Stimulated activated CD8-positive, alpha-beta memory T cell treated with anti-CD3 and anti-CD28 coated beads, Interleukin-7, amount 100 ng/mL, for 48 hours (primary cell): ENCODE measurements around the gene KLHL5.
"Not testable (repeated sequence)": the region's sequence is repeated elsewhere in the genome, so short reads cannot be mapped to it uniquely, and the experiment has no call there.

Experiments
- DNase-seq, 2 donors: peaks; one replicate each; pipeline ENCODE4 v3.0.0-alpha.2; 2020; ENCODE audit warnings: low read depth in 1 of 2; ENCODE audit errors: extremely low read depth in 1 of 2

Gene KLHL5

DNA sequence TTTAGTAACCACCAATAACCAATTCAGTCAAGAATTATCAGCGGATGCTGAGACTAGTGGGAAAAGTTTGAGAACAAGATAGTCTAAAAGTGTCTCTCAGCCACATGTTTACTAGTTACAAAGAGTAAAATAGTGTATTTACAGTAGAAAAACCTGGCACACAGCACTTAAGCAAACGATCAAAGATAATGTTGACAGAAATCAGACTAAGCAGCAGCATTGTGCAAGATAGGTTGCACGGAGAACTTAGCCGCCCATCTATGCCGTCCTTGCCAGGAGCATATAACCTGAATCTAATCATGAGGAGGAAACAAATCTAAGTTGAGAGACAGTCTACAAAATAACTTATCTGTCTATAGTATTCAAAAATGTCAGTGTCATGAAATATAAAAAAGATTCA lies 35.3 kb downstream of the KLHL5 start:
- no peak for DNase-seq

DNA sequence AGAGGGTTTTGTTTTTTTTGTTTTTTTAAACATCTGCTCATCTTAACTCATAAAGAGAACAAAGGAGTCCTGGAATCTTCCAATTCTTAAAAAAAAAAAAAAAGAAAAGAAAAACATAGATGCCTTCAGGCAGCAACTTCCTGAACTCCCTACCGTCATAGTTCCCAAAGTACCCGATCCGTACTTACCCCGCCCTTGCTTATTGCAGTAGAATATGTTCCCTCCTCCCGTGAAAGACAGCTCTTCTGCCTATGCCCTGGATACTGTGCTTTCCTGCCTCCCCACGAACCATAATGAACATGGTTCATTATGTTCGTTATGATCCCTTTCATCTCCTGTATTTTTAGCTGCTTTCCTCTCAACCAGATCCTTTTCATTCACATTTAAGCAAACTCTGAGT lies 40.3 kb downstream of the KLHL5 start:
- DNase-seq = no peak

DNA sequence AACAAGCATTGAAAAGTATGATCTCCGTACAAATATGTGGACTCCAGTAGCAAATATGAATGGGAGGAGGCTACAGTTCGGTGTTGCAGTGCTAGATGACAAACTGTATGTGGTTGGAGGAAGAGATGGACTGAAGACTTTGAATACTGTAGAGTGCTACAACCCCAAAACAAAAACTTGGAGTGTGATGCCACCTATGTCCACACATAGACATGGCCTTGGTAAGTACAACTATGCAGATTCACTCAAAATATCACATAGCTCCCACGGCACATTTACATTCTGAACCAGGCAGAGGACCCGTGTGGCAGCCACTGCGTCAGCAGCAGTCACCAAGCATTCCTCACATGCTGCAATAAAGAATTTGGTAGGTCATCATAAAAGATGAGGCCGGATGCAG lies 41.3 kb downstream of the KLHL5 start:
- no peak for DNase-seq

DNA sequence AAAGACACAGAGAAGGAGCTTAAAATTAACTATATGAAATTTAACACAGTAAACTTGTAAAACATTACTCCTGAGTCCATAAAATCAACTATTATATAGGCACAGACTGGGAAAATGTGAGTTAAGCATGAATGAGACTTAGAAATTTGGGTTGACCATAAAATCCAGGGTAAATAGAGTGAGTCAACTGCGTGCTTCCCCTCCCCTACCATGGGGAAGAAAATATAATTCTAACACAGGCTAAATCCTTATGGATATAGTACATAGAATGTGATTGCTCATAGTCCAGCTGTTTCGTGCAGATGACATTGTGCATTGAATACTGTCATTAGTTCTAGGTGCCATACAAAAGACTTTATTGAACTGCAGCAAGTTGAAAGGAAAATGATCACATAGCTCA lies 42.2 kb downstream of the KLHL5 start:
- DNase-seq = no peak

DNA sequence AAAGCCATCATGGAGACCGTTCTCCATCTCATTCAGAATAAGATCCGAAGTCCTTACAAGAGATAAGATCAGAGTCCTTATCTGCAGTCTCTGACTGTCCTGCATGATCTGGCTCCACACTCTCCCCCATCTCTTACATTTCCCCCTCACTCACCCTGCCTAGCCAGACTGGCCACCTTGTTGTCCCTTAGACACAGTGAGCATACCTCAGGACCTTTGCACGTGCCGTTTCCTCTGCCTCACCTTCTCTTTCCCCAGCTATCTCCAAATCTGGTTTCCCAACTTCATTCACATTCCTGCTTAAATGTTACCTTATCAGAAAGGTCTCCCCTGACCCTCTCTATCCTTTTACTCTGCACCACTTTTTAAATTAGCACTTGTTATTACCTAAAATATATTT lies 44.0 kb downstream of the KLHL5 start:
- DNase-seq = no peak

DNA sequence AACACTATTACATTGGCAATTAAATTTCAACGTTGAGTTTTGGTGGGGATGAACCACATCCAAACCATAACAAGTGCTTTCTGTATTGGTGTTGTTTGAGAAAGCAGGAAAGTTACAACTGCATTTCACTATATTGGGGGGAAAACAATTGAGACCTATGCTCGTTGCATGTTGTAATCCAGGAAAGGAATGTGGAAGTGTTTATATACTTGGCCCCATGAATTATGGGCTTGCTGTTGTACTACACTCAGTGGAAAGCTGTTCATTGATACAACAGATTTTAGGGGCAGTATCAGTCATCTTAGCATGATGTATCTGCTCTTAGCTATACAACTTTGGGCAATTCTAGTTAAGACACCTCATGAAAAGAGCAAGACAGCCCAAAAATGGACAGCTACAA lies 52.4 kb downstream of the KLHL5 start:
- no peak for DNase-seq

DNA sequence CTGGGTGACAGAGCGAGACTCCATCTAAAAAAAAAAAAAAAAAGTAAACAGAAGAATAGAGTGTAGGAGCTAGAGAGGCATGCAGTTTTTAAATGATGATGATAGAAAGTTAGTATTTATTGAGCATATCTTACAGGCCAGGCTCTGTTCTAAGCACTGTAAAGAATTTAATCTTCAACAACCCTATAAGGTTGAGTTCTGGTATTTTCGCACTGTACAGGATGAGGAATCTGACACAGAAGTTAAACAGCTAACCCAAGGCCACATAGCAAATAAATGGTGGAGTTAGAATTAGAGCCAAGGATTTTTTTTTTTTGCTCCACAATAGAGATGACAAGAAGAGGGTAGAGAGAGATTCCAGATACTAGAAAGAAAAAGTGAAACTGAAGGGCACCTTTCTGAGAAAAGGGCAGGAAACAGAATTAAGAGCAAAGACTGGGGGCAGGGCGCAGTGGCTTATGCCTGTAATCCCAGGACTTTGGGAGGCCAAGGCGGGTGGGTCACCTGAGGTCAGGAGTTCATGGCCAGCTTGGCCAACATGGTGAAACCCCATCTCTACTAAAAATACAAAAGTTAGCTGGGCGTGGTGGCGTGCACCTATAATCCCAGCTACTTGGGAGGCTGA lies 56.1 kb downstream of the KLHL5 start:
- no peak for DNase-seq

DNA sequence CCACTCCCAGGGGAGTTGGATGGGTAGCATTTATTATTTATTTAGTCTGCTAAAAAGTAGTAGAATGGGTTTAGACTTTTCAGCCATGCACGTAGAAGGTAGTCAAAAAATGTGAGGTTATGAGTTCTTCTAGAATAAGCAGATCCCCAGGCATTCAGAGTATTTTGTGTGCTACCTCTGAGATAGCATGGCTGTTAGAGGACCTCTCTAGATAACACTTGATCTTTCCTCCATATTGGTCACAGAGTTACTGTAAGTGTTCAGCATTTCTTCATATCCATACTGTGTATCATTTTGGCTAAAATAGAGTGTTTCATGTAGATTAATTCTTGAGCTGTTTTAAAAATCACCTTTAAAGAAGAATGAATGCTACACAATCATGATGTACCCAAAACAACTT lies 58.4 kb downstream of the KLHL5 start:
- DNase-seq = no peak

DNA sequence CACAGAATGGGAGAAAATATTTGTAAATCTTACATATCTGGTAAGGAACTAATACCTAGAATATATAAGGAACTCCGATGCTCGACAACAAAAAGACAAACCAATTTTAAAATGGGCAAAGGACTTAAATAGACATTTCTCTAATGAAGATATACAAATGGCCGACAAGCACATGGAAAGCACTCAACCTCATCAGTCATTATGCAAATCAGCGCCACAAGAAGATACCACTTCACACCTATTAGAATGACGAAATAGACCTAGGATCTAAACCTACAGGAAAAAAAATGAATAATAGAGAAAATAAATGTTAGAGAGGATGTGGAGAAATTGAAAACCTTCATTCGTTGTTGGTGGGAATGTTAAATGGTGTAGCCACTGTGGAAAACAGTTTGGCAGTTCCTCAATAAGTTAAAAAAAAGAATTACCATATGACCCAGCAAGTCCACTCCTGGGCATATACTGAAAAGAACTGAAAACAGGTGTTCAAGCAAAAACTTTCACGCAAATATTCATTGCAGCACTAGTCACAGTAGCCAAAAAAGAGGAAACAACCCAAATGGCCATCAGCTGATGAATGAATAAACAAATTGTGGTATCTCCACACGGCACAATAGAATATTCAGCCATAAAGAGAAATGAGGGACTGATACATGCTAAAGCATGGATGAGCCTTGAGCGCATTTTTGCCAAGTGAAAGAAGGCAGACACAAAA lies 63.0 kb downstream of the KLHL5 start:
- no peak for DNase-seq

DNA sequence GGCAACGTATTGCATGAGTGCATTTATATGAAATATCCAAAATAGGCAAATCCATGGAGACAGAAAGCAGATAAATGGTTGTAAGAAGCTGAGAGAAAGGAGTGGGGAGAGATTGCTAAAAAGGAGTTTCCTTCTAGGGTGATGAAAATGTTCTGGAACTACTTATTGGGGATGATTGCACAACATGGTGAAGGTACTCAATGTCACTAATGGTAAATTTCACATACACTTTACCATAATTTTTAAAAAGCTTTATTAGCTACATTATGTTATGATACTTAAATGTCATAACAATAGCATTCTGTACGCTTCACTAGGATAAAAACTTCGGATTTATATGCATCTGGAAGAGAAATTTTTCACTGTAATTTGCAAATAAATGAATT lies 63.6 kb downstream of the KLHL5 start:
- DNase-seq = no peak

DNA sequence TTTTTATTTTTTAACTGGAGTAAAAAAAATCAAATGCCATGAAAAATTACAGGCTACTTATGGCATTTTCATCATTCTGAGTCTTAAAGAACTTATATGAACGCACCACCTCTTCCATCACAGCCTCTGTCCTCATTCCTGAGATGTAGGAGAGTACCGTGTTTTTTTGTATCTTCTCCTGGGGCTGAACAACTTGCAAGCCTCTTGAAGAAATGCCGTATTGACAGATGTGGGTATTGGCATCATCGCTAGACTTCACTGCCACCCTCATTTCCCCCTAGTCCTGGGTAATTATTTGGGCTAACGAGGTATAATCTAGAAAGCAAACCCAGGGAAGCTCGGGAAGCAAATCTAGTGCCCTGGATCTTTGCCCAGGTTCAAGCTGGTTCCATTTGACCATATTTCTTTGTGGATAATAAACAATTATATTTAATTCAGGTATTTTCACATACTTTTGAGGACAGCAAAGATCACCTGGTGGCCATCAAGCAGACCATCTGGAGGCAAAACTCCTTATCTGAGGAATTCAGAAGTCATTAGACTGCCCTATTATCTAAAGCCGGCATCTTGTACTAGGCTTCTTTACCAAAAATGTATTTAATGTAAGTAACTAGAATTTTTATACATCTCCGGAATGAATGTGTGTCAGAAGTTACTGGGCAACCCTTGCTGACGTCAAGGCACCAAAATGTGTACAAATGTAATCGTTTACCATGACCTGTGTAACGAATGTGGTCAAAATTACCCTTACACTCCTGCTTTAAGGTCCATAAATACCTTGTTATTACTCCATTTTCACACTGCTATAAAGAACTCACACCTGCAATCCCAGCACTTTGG lies 64.4 kb downstream of the KLHL5 start:
- no peak for DNase-seq

DNA sequence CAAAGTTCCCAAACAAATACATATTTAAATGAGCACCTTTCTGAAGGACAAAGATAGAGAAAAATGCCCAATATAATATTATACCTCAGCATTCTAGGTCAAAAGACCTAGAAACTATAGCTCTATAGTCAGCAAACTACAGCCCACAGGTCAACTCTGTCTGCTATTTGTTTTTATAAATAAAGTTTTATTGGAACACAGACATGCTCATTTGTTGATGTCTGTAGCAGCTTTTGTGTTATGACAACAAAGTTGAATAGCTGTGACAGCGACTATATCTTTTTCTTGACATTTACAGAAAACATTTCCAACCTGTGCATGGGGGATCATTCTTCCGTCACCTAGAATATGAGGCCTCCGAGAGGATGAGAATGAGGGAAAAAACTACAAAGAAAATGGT lies 71.6 kb downstream of the KLHL5 start:
- DNase-seq = no peak

DNA sequence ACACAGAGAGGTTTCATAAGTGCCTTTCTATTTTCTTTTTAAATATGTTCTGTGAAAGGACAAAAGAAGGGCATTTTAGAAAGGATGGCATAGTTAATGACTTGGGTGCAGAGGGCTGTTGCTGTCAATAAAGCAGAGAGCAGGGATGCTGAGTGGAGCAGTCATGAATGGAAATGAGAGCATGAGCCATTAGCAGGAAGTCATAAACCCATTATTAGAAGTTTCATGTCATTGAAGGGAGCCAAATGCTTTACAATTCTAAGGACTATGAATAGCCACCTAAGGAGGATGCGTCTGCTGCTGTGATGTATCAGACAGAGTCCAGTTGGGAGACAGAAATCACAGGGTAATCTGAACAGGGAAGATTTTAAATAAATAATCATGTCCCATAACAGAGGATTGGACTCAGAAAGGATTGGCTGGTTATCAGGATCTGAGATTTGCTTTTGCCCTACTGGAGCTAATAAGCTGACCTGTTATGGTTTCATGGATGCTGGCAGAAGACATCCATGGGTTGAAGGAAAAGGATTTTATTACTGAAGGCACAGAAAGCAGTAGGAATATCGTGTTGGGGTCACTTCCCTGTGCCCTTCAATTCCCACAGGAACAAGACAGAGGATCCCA lies 72.8 kb downstream of the KLHL5 start:
- DNase-seq = no peak

DNA sequence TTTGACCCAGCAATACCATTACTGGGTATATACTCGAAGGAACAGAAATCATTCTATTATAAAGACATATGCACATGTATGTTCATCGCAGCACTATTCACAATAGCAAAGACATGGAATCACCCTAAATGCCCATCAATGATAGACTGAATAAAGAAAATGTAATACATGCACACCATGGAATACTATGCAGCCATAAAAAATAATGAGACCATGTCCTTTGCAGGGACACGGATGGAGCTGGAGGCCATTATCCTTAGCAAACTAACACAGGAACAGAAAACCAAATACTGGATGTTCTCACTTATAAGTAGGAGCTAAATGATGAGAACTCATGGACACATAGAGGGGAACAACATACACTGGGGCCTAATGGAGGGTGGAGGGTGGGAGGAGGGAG lies 76.2 kb downstream of the KLHL5 start:
- DNase-seq = not testable (repeated sequence)

DNA sequence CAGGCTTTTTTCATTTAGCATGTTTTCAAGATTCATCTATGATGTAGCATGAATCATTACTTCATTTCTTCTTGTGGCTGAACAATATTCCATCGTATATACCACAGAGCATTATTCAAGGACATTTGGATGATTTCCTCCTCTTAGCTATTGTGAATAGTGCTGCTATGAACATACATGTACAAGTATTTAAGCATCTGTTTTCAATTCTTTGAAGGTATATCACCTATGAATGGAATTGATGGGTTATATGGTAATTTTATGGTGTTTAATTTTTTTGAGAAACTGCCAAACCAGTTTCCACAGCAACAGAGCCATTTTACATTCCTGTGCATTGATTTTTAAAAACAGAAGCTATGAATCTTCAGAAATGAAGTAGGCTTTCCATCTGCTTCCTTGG lies 84.2 kb downstream of the KLHL5 start:
- DNase-seq = no peak

DNA sequence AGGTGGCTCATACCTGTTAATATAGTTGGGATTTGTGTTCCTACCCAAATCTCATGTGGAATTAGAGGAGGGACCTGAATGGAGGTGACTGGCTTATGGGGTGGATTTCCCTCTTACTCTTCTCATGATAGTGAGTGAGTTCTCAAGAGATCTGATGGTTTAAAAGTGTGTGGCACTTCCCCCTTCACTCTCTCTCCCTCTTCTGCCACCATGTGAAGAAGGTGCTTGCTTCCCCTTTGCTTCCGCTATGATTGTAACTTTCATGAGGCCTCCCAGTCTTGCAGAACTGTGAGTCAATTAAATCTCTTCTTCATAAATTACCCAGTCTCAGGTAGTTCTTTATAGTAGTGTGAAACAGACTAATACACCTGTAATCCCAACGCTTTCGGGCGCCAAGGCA lies 92.0 kb downstream of the KLHL5 start:
- no peak for DNase-seq

DNA sequence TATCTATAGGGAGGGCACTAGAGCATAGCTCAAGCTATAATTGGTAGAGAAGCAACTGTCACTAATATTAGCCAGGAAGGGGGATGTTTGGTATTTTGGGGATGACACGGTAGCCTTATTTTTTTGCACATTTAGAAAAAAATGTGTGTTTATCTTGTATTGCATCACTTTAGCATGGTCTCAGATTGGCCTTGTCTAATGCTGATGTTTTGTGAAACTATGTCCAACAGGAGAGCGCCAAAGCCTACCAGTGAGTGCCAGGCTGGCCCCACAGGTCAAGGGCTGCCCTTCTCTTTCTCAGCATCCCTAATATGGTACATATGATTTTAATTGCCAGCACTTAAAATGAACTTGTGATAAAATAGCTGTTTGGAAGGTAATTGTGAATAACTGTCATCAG lies 95.5 kb downstream of the KLHL5 start:
- DNase-seq = no peak

DNA sequence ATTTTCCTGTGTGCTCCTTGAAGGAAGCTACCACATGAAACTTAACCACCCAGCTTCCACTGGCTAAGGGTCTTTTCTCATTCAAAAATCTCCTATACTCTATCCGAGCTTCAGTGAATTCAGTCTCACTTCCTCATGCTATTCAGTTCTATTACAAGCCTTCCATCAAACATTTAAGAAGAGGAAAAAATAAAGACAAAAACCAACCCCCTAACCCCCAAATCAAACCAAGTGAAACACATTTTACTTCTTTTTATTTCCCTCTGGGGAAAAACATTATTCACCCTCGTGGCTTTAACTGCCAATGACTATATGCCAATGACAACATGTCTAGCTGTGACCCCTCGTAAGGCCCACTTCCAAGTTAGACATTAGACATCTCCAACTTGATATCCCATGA lies 104.1 kb downstream of the KLHL5 start:
- DNase-seq = no peak

DNA sequence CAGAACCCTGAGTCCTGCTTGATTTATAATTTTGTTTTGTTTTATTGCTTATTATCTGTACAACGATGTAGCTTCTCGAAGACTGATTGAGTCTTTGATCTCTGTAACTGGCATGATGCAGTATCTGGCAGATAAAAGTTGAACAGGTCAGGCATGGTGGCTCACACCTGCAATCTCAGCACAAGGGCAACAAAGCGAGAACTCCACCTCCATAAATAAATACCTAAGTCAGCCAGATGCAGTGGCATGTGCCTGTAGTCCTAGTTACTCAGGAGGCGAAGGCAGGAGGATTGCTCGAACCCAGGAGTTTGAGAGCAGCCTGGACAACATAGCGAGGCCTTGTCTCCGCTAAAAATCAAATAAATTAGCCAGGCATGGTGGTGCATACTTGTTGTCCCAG lies 104.6 kb downstream of the KLHL5 start:
- DNase-seq = no peak

DNA sequence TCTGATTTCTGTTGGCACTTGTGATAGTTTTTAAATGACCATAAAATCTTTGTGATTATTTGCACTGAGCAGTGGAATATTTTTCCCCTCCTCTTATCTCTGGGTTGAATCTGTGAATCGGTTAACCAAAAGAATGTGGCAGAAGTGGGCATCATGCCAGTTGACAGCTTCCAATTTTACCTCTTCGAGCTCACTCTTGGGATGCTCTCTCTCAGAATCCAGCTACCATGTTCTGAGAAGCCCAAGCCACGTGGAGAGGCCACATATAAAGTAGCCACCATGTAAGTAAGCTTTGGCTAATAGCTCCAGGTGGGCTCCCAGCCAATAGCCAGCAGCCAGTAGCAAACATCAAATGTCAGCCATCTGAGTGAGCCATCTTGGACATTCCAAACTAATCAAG lies 107.4 kb downstream of the KLHL5 start:
- DNase-seq = no peak

DNA sequence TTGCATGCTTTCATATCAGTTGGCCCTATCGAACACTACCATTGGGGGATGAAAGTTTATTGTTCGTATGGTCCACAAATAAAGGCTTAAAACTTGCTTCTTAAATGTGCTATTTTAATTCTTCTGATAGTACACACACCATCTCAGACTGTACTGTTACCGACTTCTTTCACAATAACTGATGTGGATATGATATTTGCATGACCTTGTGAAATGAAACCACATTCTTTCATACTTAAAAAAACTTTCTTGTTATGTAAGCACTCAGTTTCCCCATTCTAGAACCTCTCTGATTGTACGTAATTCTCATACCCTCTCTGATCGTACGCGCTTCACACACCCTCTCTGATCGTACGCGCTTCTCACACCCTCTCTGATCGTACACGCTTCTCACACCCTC lies 108.3 kb downstream of the KLHL5 start:
- DNase-seq = no peak
